Neuronal stem cell (in vitro differentiated cells): Measurements from ENCODE around the gene VMP1.
"Not testable (repeated sequence)": the region's sequence is repeated elsewhere in the genome, so short reads cannot be mapped to it uniquely, and the experiment has no call there.

ENCODE experiments used
- DNase-seq: peaks from one replicate; pipeline ENCODE4 v3.0.0-alpha.2; 2013; ENCODE audit warnings: low spot score
- H2AFZ ChIP-seq: one replicate; pipeline ENCODE4 v1.6.1; 2013; ENCODE audit warnings: mild to moderate bottlenecking, low read length, inconsistent platforms
- H2AK5ac ChIP-seq: 2 replicates; pipeline ENCODE4 v1.6.1; 2013; ENCODE audit warnings: low read depth, mild to moderate bottlenecking, inconsistent platforms, low read length, moderate library complexity, mixed read lengths
- H2BK120ac ChIP-seq: 2 replicates; pipeline ENCODE4 v1.6.1; 2013; ENCODE audit warnings: low read depth, mild to moderate bottlenecking, inconsistent platforms, low read length, moderate library complexity, mixed read lengths
- H2BK12ac ChIP-seq: one replicate; pipeline ENCODE4 v1.6.1; 2013; ENCODE audit warnings: low read length, inconsistent platforms
- H2BK15ac ChIP-seq: 2 replicates; pipeline ENCODE4 v1.6.1; 2013; ENCODE audit warnings: mild to moderate bottlenecking, low read length, inconsistent platforms, mixed read lengths
- H2BK5ac ChIP-seq: one replicate; pipeline ENCODE4 v1.6.1; 2013; ENCODE audit warnings: inconsistent platforms, mild to moderate bottlenecking, low read length, moderate library complexity
- H3K14ac ChIP-seq: one replicate; pipeline ENCODE4 v1.6.1; 2013; ENCODE audit warnings: low read length, inconsistent platforms
- H3K18ac ChIP-seq: 2 replicates; pipeline ENCODE4 v1.6.1; 2013; ENCODE audit warnings: low read length, inconsistent platforms
- H3K23ac ChIP-seq: 2 replicates; pipeline ENCODE4 v1.6.1; 2013; ENCODE audit warnings: low read depth, mild to moderate bottlenecking, mixed read lengths, low read length, inconsistent platforms; ENCODE audit not compliant: poor library complexity
- H3K27ac ChIP-seq: replicated peaks from 3 replicates; pipeline ENCODE4 v1.5.1; 2013; ENCODE audit warnings: low read length, inconsistent platforms
- H3K27me3 ChIP-seq, 3 experiments: 2 replicates each; pipeline ENCODE4 v1.6.1; 2013; ENCODE audit warnings: low read length in 3 of 3, mild to moderate bottlenecking in 2 of 3, inconsistent platforms in 1 of 3, low read depth in 1 of 3, mixed read lengths in 1 of 3, moderate library complexity in 1 of 3; ENCODE audit not compliant: control insufficient read depth in 3 of 3, insufficient read depth in 3 of 3
- H3K36me3 ChIP-seq, 2 donors: replicated peaks in 1 of 2; 2 replicates each; pipeline ENCODE4 v1.6.1; 2013; ENCODE audit warnings: low read length in 2 of 2; ENCODE audit not compliant: control insufficient read depth in 2 of 2, insufficient read depth in 2 of 2
- H3K4ac ChIP-seq: 2 replicates; pipeline ENCODE4 v1.6.1; 2013; ENCODE audit warnings: inconsistent platforms, mild to moderate bottlenecking, low read length, moderate library complexity
- H3K4me1 ChIP-seq, 2 donors: 1 replicate in 1 of 2; 2 replicates in 1 of 2; pipeline ENCODE4 v1.6.1; 2013; ENCODE audit warnings: low read length in 2 of 2, low read depth in 1 of 2; ENCODE audit not compliant: control insufficient read depth in 2 of 2, insufficient read depth in 1 of 2
- H3K4me2 ChIP-seq: one replicate; pipeline ENCODE4 v1.6.1; 2013; ENCODE audit warnings: mild to moderate bottlenecking, low read length, inconsistent platforms; ENCODE audit not compliant: insufficient read depth, poor library complexity, severe bottlenecking
- H3K4me3 ChIP-seq, 2 donors: 2 replicates each; pipeline ENCODE4 v1.5.1; 2013; ENCODE audit warnings: low read length in 2 of 2, mild to moderate bottlenecking in 2 of 2, inconsistent platforms in 1 of 2, moderate library complexity in 1 of 2
- H3K79me1 ChIP-seq: one replicate; pipeline ENCODE4 v1.6.1; 2013; ENCODE audit warnings: low read depth, mild to moderate bottlenecking, inconsistent platforms, low read length, moderate library complexity
- H3K9ac ChIP-seq: one replicate; pipeline ENCODE4 v1.6.1; 2013; ENCODE audit warnings: mild to moderate bottlenecking, low read depth, low read length, inconsistent platforms; ENCODE audit not compliant: poor library complexity
- H3K9me3 ChIP-seq, 2 donors: replicated peaks in 1 of 2; 2 replicates each; pipeline versions ENCODE3 to v1.6.1; 2013; ENCODE audit warnings: low read length in 2 of 2, mild to moderate bottlenecking in 2 of 2, inconsistent platforms in 1 of 2, low read depth in 1 of 2, mixed read lengths in 1 of 2, moderate library complexity in 1 of 2; ENCODE audit not compliant: control insufficient read depth in 2 of 2, insufficient read depth in 1 of 2
- H4K8ac ChIP-seq: one replicate; pipeline ENCODE4 v1.6.1; 2013; ENCODE audit warnings: low read depth, mild to moderate bottlenecking, inconsistent platforms, low read length, moderate library complexity
- H4K91ac ChIP-seq: one replicate; pipeline ENCODE4 v1.6.1; 2013; ENCODE audit warnings: low read length, low read depth, mild to moderate bottlenecking, inconsistent platforms; ENCODE audit not compliant: poor library complexity
- WGBS, 2 donors: extraction: QIAGEN DNeasy Blood & Tissue Kit; methylation state at CpG; one replicate each; pipeline ENCODE4 v1.1.7; 2013; ENCODE audit warnings: missing lambda C conversion rate in 2 of 2, mixed read lengths in 1 of 2; ENCODE audit not compliant: insufficient read length in 2 of 2, insufficient replicate concordance in 1 of 2; ENCODE audit errors: extremely low coverage in 2 of 2; 5-methylcytosine and 5-hydroxymethylcytosine counted together

The VMP1 gene

GRCh38 chr17:59850311-59850710 lies 142.9 kb downstream of the VMP1 start:
- H3K9ac ChIP-seq, H3K36me3 ChIP-seq, H2BK15ac ChIP-seq, H2BK5ac ChIP-seq, H3K79me1 ChIP-seq, H3K23ac ChIP-seq, H3K27me3 ChIP-seq, H3K4me3 ChIP-seq, H3K4me2 ChIP-seq, H2BK120ac ChIP-seq, DNase-seq, H2AK5ac ChIP-seq, H4K91ac ChIP-seq, H4K8ac ChIP-seq, H3K18ac ChIP-seq, H3K4ac ChIP-seq, H3K14ac ChIP-seq, H3K27ac ChIP-seq, H3K9me3 ChIP-seq, H2AFZ ChIP-seq, H2BK12ac ChIP-seq: not testable (repeated sequence)
- H3K4me1 ChIP-seq = peaks cover 3 to 18% of the 10 kb centered on the region in 2 donors
- WGBS, 2 donors = no CpG with 5 or more reads among the region's 15 CpGs

GRCh38 chr17:59851439-59852375 lies 144.3 kb downstream of the VMP1 start:
- H2AFZ ChIP-seq = peak overlapping the region; percentile 47
- no peak overlapping the region for H3K4ac ChIP-seq
- no peaks in the 10 kb centered on the region for H3K9me3 ChIP-seq
- no peak overlapping the region for H3K18ac ChIP-seq
- no peak overlapping the region for H2BK120ac ChIP-seq
- H3K4me1 ChIP-seq = peaks cover 3 to 11% of the 10 kb centered on the region in 2 donors
- H3K79me1 ChIP-seq = no peaks in the 10 kb centered on the region
- no peak overlapping the region for H3K23ac ChIP-seq
- H2BK12ac ChIP-seq = no peak overlapping the region
- no peak overlapping the region for H3K14ac ChIP-seq
- no peaks in the 10 kb centered on the region for H3K36me3 ChIP-seq
- H2BK5ac ChIP-seq = no peak overlapping the region
- H4K91ac ChIP-seq = no peak overlapping the region
- H3K4me2 ChIP-seq = no peak overlapping the region
- no peak overlapping the region for H4K8ac ChIP-seq
- H3K27ac ChIP-seq = no peak overlapping the region
- H2BK15ac ChIP-seq = no peak overlapping the region
- WGBS, 2 donors = no CpG with 5 or more reads among the region's 14 CpGs
- no peak for DNase-seq
- H3K27me3 ChIP-seq = no peaks in the 10 kb centered on the region
- no peak overlapping the region for H2AK5ac ChIP-seq
- H3K9ac ChIP-seq = no peak overlapping the region
- no peak overlapping the region for H3K4me3 ChIP-seq

GRCh38 chr17:59852847-59853167 lies 145.4 kb downstream of the VMP1 start:
- H2BK5ac ChIP-seq, H3K4ac ChIP-seq, H2BK15ac ChIP-seq, H2BK12ac ChIP-seq, H4K91ac ChIP-seq, H3K23ac ChIP-seq, H3K9ac ChIP-seq, H3K9me3 ChIP-seq, DNase-seq, H3K27me3 ChIP-seq, H4K8ac ChIP-seq, H3K18ac ChIP-seq, H2BK120ac ChIP-seq, H3K27ac ChIP-seq, H3K79me1 ChIP-seq, H3K4me2 ChIP-seq, H3K36me3 ChIP-seq, H2AK5ac ChIP-seq, H3K4me3 ChIP-seq, H2AFZ ChIP-seq, H3K14ac ChIP-seq, H3K4me1 ChIP-seq: not testable (repeated sequence)
- no CpG with 5 or more reads among the region's 7 CpGs for WGBS, 2 donors

- DNase-seq = no peak
- Histone ChIP-seq H2BK120ac (no peak overlapping the region), H2AK5ac (no peak overlapping the region), H3K23ac (no peak overlapping the region), H3K4me3 (no peak overlapping the region), H3K79me1 (no peaks in the 10 kb centered on the region), H2AFZ (peak overlapping the region; percentile 16), H2BK12ac (no peak overlapping the region), H2BK15ac (no peak overlapping the region), H4K8ac (no peak overlapping the region), H3K14ac (no peak overlapping the region), H3K27me3 (no peaks in the 10 kb centered on the region), H3K9me3 (no peaks in the 10 kb centered on the region), H3K4ac (no peak overlapping the region), H3K4me2 (no peak overlapping the region), H2BK5ac (no peak overlapping the region), H3K18ac (no peak overlapping the region), H3K4me1 (peaks cover 2 to 9% of the 10 kb centered on the region in 2 donors), H4K91ac (no peak overlapping the region), H3K9ac (no peak overlapping the region), H3K36me3 (no peaks in the 10 kb centered on the region), H3K27ac (no peak overlapping the region)
- no CpG with 5 or more reads among the region's 14 CpGs for whole genome bisulfite sequencing, 2 donors
Observed at GRCh38 chr17:59853168-59853918, 145.9 kb downstream of the VMP1 start.
